Endothelial cell (in vitro differentiated cells): ENCODE data around the gene DOK3. TPM values are rescaled to one million over a fixed set of nuclear protein-coding genes. Genes with fewer than 3 reads are reported as not detected.
A peak's percentile ranks its signal among the peaks of the same experiment; 100 is the strongest.

Source experiments
- DNase-seq: peaks from one replicate; pipeline ENCODE4 v3.0.0; 2021; ENCODE audit warnings: low spot score
- H3K27ac Mint-ChIP-seq: one replicate; pipeline ENCODE4 v1.8.0; 2021; ENCODE audit warnings: mixed read lengths, inconsistent platforms; ENCODE audit not compliant: unreplicated experiment
- H3K27me3 Mint-ChIP-seq: one replicate; pipeline ENCODE4 v1.8.0; 2021; ENCODE audit warnings: mild to moderate bottlenecking, moderate library complexity, mixed read lengths, inconsistent platforms; ENCODE audit not compliant: unreplicated experiment
- H3K36me3 Mint-ChIP-seq: one replicate; pipeline ENCODE4 v1.8.0; 2021; ENCODE audit warnings: mild to moderate bottlenecking, low read depth, mixed read lengths, inconsistent platforms; ENCODE audit not compliant: unreplicated experiment
- H3K4me1 Mint-ChIP-seq: one replicate; pipeline ENCODE4 v1.8.0; 2021; ENCODE audit warnings: mild to moderate bottlenecking, mixed read lengths, inconsistent platforms; ENCODE audit not compliant: unreplicated experiment
- H3K4me3 Mint-ChIP-seq: one replicate; pipeline ENCODE4 v1.8.0; 2021; ENCODE audit warnings: mild to moderate bottlenecking, mixed read lengths, inconsistent platforms; ENCODE audit not compliant: unreplicated experiment
- H3K9me3 Mint-ChIP-seq: one replicate; pipeline ENCODE4 v1.8.0; 2021; ENCODE audit warnings: mixed read lengths, inconsistent platforms; ENCODE audit not compliant: unreplicated experiment
- total RNA-seq: library from RNA; stranded (reverse); fragmentation: NEBNext Ultra II Directional; extraction: Animal tissue kit (Norgen Biotek cat#: 25700); gene quantifications from one replicate; pipeline ENCODE4 v1.2.1, GENCODE V29; 2021; ENCODE audit not compliant: unreplicated experiment
- TF ChIP-seq, protein P1 (sequence below): fragments of 200-600 bp; sonication (generic); IDR thresholded peaks from one replicate; pipeline ENCODE4 v1.5.0; 2021; ENCODE audit warnings: antibody characterized with exemption; ENCODE audit not compliant: unreplicated experiment

Gene DOK3
- total RNA-seq, 1 donor from 2014 or later: 51.4 TPM

DNA sequence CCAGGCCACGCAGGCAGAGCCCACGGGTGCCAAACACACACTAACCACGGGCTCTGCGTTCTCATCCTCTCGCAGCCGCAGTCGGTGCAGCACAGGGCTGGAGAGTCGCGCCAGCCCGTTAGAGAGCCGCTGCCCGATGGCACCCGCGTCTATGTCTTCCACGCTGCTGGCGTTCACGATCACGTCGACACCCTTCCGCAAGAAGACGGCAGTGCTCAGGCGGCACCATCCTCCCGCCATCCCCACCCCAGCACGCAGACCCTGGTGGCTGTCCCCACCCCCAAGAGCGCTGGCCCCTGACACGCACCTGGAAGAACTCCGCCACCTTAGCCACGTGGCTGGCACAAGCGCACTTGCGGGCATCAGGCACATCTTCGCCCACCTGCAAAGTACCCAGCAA lies 42.2 kb downstream of the DOK3 start:
- TF ChIP-seq, protein P1, sequence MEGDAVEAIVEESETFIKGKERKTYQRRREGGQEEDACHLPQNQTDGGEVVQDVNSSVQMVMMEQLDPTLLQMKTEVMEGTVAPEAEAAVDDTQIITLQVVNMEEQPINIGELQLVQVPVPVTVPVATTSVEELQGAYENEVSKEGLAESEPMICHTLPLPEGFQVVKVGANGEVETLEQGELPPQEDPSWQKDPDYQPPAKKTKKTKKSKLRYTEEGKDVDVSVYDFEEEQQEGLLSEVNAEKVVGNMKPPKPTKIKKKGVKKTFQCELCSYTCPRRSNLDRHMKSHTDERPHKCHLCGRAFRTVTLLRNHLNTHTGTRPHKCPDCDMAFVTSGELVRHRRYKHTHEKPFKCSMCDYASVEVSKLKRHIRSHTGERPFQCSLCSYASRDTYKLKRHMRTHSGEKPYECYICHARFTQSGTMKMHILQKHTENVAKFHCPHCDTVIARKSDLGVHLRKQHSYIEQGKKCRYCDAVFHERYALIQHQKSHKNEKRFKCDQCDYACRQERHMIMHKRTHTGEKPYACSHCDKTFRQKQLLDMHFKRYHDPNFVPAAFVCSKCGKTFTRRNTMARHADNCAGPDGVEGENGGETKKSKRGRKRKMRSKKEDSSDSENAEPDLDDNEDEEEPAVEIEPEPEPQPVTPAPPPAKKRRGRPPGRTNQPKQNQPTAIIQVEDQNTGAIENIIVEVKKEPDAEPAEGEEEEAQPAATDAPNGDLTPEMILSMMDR: no peak
- no peak for DNase-seq
- peaks cover 36% of the 10 kb centered on the region for H3K4me1 Mint-ChIP-seq
- peaks cover 50% of the 10 kb centered on the region for H3K36me3 Mint-ChIP-seq
- no peaks in the 10 kb centered on the region for H3K9me3 Mint-ChIP-seq
- peaks cover 35% of the 10 kb centered on the region for H3K27me3 Mint-ChIP-seq
- H3K27ac Mint-ChIP-seq: no peak overlapping the region
- H3K4me3 Mint-ChIP-seq: peak overlapping the region; percentile 47

DNA sequence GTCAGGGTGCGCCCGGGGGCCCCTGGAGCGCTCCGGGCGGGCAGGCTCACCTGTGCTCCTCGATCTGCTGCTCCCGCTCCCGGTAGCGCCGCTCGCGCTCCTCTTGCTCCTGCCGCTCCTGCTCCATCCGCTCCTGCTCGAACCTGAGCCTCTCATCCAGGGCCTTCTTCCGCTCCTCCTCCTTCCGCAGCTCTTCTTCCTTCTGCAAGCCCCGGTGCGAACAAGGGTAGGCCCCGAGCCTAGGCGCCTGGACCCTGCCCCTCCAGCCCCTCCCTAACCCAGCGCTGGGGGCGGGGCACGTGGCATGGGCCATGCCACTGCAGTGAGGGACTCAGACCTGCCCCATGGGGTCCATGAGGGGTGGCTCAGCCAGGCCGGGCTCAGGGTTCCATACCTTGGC lies 42.8 kb downstream of the DOK3 start:
- DNase-seq: no peak
- peaks cover 50% of the 10 kb centered on the region for H3K36me3 Mint-ChIP-seq
- no peak overlapping the region for H3K27ac Mint-ChIP-seq

DNA sequence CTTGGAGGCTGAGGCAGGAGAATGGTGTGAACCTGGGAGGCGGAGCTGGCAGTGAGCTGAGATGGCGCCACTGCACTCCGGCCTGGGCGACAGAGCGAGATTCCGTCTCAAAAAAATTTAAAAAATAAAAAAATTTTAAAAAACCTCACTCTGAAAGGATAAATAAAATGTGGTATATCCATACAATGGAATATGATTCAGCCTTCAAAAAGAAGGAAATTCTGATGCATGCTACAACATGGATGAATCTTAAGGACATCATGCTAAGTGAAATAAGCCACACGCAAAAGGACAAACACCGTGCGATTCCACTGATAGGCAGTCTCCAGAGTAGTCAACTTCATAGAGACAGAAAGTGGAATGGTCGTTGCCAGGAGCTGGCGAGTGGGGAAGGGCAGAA lies 44.6 kb downstream of the DOK3 start:
- TF ChIP-seq, protein P1: no peak
- Mint-ChIP-seq H3K9me3 (no peaks in the 10 kb centered on the region), H3K4me1 (peaks cover 32% of the 10 kb centered on the region), H3K36me3 (peaks cover 50% of the 10 kb centered on the region), H3K27me3 (peaks cover 29% of the 10 kb centered on the region), H3K27ac (peak overlapping the region; percentile 83), H3K4me3 (peak overlapping the region; percentile 91)
- DNase-seq: no peak

More for the DNA sequence above, 42.8 kb downstream of the DOK3 start:
- peaks cover 42% of the 10 kb centered on the region for H3K4me1 Mint-ChIP-seq
- no peak overlapping the region for H3K4me3 Mint-ChIP-seq
- TF ChIP-seq, protein P1: no peak
- H3K9me3 Mint-ChIP-seq: no peaks in the 10 kb centered on the region
- peaks cover 37% of the 10 kb centered on the region for H3K27me3 Mint-ChIP-seq

DNA sequence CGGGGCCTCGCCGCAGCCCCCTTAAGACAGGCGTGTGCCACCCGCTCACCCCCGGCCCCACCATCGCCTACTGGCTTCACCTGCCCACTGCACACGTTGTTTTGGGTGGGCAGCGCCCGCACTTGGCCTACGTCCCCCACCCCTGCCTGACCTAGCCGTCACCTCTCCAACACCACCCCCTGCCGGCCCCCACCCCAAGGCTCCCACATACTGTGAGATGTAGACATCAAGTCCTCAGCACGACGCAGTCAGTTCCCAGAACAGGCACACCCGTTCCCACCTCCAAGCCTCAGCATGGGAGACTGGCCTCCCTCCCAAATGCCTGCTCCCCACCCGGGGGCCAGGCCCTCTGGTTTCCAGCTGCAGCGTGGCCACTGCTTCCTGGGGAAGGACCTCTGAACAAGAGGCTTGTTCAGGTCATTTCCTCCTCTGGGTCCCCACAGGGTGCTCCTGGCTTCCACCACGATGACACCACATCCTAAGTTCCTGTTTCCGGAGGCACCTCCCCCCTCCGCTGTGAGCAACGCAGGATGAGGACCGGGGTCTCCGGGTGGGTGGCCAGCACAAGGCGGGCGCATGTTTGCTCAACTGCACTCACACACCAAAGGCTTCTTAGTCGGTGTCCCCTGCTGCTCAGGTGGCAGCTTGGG lies 47.5 kb downstream of the DOK3 start:
- Mint-ChIP-seq H3K36me3 (peaks cover 41% of the 10 kb centered on the region), H3K4me3 (peak overlapping the region; percentile 82), H3K4me1 (peaks cover 28% of the 10 kb centered on the region), H3K9me3 (no peaks in the 10 kb centered on the region), H3K27ac (peak overlapping the region; percentile 99), H3K27me3 (peaks cover 25% of the 10 kb centered on the region)
- TF ChIP-seq, protein P1: no peak
- DNase-seq: peak; percentile 61

DNA sequence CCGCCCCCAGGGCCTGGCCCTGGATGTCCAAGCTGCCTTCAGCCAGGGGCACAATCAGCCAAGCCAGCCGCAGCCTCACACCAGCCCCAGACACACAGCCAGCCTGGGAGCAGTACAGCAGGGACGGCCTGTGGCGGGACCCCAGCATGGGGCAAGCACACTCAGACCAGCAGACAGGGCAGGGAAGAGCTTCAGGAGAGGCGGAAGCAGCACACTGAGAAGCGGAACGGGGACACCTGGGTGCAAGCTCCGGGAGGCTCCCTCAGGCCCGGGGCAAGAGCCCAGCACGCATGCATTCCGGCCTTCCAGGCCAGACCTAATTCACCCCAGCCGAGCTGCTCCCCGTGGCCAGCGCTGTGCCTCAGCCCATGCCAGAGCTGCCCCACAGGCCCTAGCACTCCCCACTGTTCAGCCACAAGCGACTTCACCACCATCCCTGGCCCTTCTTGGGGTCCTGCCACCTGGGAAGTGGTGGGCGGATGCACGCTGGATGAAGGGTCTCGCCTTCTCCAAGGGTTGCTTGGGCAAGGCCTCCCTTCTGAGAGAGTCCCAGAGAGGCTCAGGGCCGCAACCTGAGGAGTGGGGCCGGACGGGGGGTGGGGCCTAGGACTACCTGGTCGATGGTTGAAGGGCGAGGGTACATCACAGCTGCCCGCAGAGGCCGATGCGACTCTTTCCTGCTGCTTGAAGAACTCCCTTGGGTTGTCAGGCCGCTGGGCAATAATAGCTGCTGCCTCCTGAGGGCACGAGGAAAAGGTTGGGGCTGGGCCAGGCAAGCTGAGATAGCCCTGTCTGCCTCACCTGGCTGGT lies 49.6 kb downstream of the DOK3 start:
- Mint-ChIP-seq H3K4me3 (no peak overlapping the region), H3K27ac (peak overlapping the region; percentile 48), H3K4me1 (peaks cover 32% of the 10 kb centered on the region), H3K36me3 (peaks cover 22% of the 10 kb centered on the region), H3K27me3 (peaks cover 21% of the 10 kb centered on the region), H3K9me3 (no peaks in the 10 kb centered on the region)
- no peak for DNase-seq
- TF ChIP-seq, protein P1: no peak
